ENCODE data around the gene CNIH2.

CNIH2 gene

DNA sequence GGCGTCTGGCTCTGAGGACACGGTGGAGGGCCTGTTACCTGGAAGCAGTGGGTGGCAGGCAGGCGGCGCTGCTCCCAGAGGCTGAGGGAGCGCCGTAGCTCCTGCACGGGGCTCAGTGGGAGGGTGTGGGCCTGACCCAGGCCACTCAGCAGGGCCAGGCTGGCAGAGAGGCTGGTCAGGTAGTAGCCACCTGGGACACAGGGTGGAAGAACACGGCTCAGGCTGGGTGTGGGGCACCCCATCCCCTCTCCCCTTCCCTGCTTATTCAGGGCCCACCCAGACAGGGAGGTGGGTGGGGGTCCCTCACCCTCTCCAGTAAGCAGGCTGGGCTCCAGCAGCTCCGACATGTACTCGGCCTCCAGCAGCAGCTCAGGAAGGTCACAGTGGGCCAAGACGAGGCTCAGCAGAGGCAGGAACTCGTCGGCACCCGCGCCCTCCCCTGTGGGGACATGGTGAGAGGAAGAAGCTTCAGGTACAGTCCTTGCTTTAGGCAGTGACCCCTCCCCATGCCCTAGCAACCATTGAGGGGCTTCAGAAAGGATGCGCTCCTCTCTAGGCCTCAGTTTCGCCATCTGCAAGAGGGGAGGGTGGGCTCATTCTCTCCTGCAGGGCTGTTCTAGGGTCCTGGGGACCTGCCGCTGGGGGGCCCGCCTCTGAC lies 55.4 kb downstream of the CNIH2 start:
- DNase-seq = no peak
